ENCODE data around the gene ZNF493.

- no peak for TF ChIP-seq CTCF (IDR thresholded peaks at IDR 0.05; ENCODE audit: low read depth, low read length)
- no peak for TF ChIP-seq POLR2A (IDR thresholded peaks at IDR 0.05; ENCODE audit: extremely low read depth, insufficient read length)
- TF ChIP-seq MAX (IDR thresholded peaks at IDR 0.05; ENCODE audit: low read depth, low read length), result no peak
- no peak for TF ChIP-seq MYC (IDR thresholded peaks at IDR 0.05; ENCODE audit: low read depth, low read length)
These were observed 63.8 kb downstream of the ZNF493 start for GRCh38 chr19:21460686-21461085.

Measured in NB4 (cell line).